GM23338 (cell line): ENCODE results near the gene ZNF581. TPM values are rescaled to one million over a fixed set of nuclear protein-coding genes. Genes with fewer than 3 reads are reported as not detected.

Source experiments
- ATAC-seq: fragments of 200-7000 bp; cut with Tn5 transposase; 3 replicates; pipeline ENCODE4 v1.9.1; 2020
- DNase-seq: peaks from one replicate; pipeline ENCODE4 v3.0.0-alpha.2; 2015; ENCODE audit warnings: low spot score
- H2AFZ ChIP-seq: fragments of 200-600 bp; sonication (generic); 2 replicates; pipeline ENCODE4 v1.8.0; 2016; ENCODE audit warnings: antibody characterized with exemption, mild to moderate bottlenecking, moderate library complexity
- H3F3A ChIP-seq: fragments of 200-600 bp; sonication (generic); replicated peaks from 2 replicates; pipeline ENCODE4 v1.8.0; 2017; ENCODE audit warnings: antibody characterized with exemption, mixed run types, low read depth
- H3K27ac ChIP-seq: fragments of 200-600 bp; sonication (generic); 2 replicates; pipeline ENCODE4 v1.6.1; 2016; ENCODE audit warnings: low read depth
- H3K27me3 ChIP-seq: fragments of 200-600 bp; sonication (generic); 2 replicates; pipeline ENCODE4 v1.8.0; 2016; ENCODE audit warnings: mild to moderate bottlenecking, mixed run types, moderate library complexity; ENCODE audit not compliant: insufficient read depth
- H3K36me3 ChIP-seq: fragments of 200-600 bp; sonication (generic); 2 replicates; pipeline ENCODE4 v1.8.0; 2016; ENCODE audit warnings: mild to moderate bottlenecking; ENCODE audit not compliant: insufficient read depth
- H3K4me1 ChIP-seq: fragments of 200-600 bp; sonication (generic); 2 replicates; pipeline ENCODE4 v1.8.0; 2016; ENCODE audit warnings: mild to moderate bottlenecking, moderate library complexity; ENCODE audit not compliant: insufficient read depth
- H3K4me2 ChIP-seq: fragments of 200-600 bp; sonication (generic); 2 replicates; pipeline ENCODE4 v1.7.1; 2017; ENCODE audit warnings: mixed run types
- H3K4me3 ChIP-seq: fragments of 200-600 bp; sonication (generic); 2 replicates; pipeline ENCODE4 v1.6.1; 2016; ENCODE audit warnings: mixed run types
- H3K79me2 ChIP-seq: fragments of 200-600 bp; sonication (generic); replicated peaks from 2 replicates; pipeline ENCODE4 v1.8.0; 2017; ENCODE audit warnings: mild to moderate bottlenecking; ENCODE audit not compliant: insufficient read depth
- H3K9me2 ChIP-seq: fragments of 200-600 bp; sonication (generic); 2 replicates; pipeline ENCODE4 v1.8.0; 2017; ENCODE audit not compliant: insufficient read depth
- H4K20me1 ChIP-seq: fragments of 200-600 bp; sonication (generic); replicated peaks from 2 replicates; pipeline ENCODE4 v1.8.0; 2017; ENCODE audit warnings: mild to moderate bottlenecking; ENCODE audit not compliant: insufficient read depth
- H3K27ac Mint-ChIP-seq: 2 replicates; pipeline ENCODE4 v1.8.0; 2020; ENCODE audit warnings: inconsistent platforms, mild to moderate bottlenecking, moderate library complexity, mixed read lengths
- H3K27me3 Mint-ChIP-seq: 3 replicates; pipeline ENCODE4 v1.8.0; 2022; ENCODE audit warnings: low read depth, mild to moderate bottlenecking, moderate library complexity, mixed read lengths, inconsistent platforms; ENCODE audit not compliant: insufficient read depth, poor library complexity
- H3K36me3 Mint-ChIP-seq: 3 replicates; pipeline ENCODE4 v1.8.0; 2021; ENCODE audit warnings: low read depth, mild to moderate bottlenecking, inconsistent platforms, moderate library complexity, mixed read lengths
- H3K4me1 Mint-ChIP-seq: 3 replicates; pipeline ENCODE4 v1.8.0; 2020; ENCODE audit warnings: mild to moderate bottlenecking, inconsistent platforms, mixed read lengths
- H3K4me3 Mint-ChIP-seq: 3 replicates; pipeline ENCODE4 v1.8.0; 2021; ENCODE audit warnings: moderate library complexity, mild to moderate bottlenecking, inconsistent platforms, mixed read lengths
- H3K9me3 Mint-ChIP-seq: 3 replicates; pipeline ENCODE4 v1.8.0; 2020; ENCODE audit warnings: moderate library complexity, mild to moderate bottlenecking, inconsistent platforms, mixed read lengths
- CREB1 ChIP-seq: fragments of 250-450 bp; sonication (Bioruptor Pico); IDR thresholded peaks from 2 replicates; pipeline ENCODE4 v1.5.0; 2020; ENCODE audit warnings: low read depth, mild to moderate bottlenecking, moderate library complexity
- ETS1 ChIP-seq: IDR thresholded peaks from 2 replicates; pipeline ENCODE4 v1.6.1; 2016; ENCODE audit warnings: antibody characterized with exemption
- EZH2 ChIP-seq: fragments of 200-600 bp; sonication (generic); IDR thresholded peaks from one replicate; pipeline ENCODE4 v1.8.0; 2017; ENCODE audit warnings: antibody characterized with exemption, mild to moderate bottlenecking, low read depth; ENCODE audit not compliant: unreplicated experiment
- EZH2phosphoT487 ChIP-seq: fragments of 200-600 bp; sonication (generic); IDR thresholded peaks from one replicate; pipeline ENCODE4 v1.8.1; 2018; ENCODE audit warnings: antibody characterized with exemption; ENCODE audit not compliant: unreplicated experiment
- NANOG ChIP-seq: IDR thresholded peaks from 2 replicates; pipeline ENCODE4 v1.6.1; 2016; ENCODE audit warnings: antibody characterized with exemption, borderline replicate concordance
- POLR2AphosphoS5 ChIP-seq: IDR thresholded peaks from 2 replicates; pipeline ENCODE4 v1.6.1; 2016; ENCODE audit warnings: antibody characterized with exemption, low read depth
- REST ChIP-seq: IDR thresholded peaks from one replicate; pipeline ENCODE4 v1.6.1; 2018; ENCODE audit warnings: antibody characterized with exemption; ENCODE audit not compliant: unreplicated experiment
- STAT1 ChIP-seq: IDR thresholded peaks from one replicate; pipeline ENCODE4 v1.6.1; 2016; ENCODE audit warnings: antibody characterized with exemption; ENCODE audit not compliant: unreplicated experiment
- ZNF114 ChIP-seq: fragments of 250-450 bp; sonication (Bioruptor Pico); IDR thresholded peaks from 2 replicates; pipeline ENCODE4 v1.5.0; 2020; ENCODE audit warnings: mild to moderate bottlenecking, moderate library complexity
- ZNF331 ChIP-seq: fragments of 250-450 bp; sonication (Bioruptor Pico); IDR thresholded peaks from 2 replicates; pipeline ENCODE4 v1.5.0; 2020; ENCODE audit warnings: low read depth, mild to moderate bottlenecking, moderate library complexity
- polyA plus RNA-seq: library from polyadenylated mRNA; unstranded; fragments of >200 nt; fragmentation: Nextera tagmentation; extraction: Ambion mirVana; gene quantifications from 2 replicates; pipeline ENCODE4 v1.2.1, GENCODE V29; 2016
- total RNA-seq: library from RNA; depleted of rRNA; stranded (reverse); fragments of >200 nt; shearing (Covaris generic); gene quantifications from 2 replicates; pipeline ENCODE4 v1.2.3, GENCODE V29; 2014
- TF ChIP-seq, protein P1 (sequence below), 2 experiments: fragments of 200-600 bp in 1 of 2; sonication (generic) in 1 of 2; conservative IDR thresholded peaks; 2 replicates each; pipeline versions ENCODE4 v1.5.1 to v1.6.1; 2016 to 2017; ENCODE audit warnings: antibody characterized with exemption in 2 of 2, low read depth in 2 of 2, mild to moderate bottlenecking in 2 of 2, moderate library complexity in 1 of 2

The ZNF581 gene
- total and polyA plus RNA-seq, 2 experiments from 2014 or later = 48.5 to 87.6 TPM

- TF ChIP-seq REST = no peak
- no peak for TF ChIP-seq ZNF114 (CRISPR knock-in tag)
- TF ChIP-seq CREB1 = no peak
- TF ChIP-seq, protein P1, sequence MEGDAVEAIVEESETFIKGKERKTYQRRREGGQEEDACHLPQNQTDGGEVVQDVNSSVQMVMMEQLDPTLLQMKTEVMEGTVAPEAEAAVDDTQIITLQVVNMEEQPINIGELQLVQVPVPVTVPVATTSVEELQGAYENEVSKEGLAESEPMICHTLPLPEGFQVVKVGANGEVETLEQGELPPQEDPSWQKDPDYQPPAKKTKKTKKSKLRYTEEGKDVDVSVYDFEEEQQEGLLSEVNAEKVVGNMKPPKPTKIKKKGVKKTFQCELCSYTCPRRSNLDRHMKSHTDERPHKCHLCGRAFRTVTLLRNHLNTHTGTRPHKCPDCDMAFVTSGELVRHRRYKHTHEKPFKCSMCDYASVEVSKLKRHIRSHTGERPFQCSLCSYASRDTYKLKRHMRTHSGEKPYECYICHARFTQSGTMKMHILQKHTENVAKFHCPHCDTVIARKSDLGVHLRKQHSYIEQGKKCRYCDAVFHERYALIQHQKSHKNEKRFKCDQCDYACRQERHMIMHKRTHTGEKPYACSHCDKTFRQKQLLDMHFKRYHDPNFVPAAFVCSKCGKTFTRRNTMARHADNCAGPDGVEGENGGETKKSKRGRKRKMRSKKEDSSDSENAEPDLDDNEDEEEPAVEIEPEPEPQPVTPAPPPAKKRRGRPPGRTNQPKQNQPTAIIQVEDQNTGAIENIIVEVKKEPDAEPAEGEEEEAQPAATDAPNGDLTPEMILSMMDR (conservative IDR thresholded peaks at IDR 0.05; ENCODE audit: low read depth in 2 of 2) = no peak
- TF ChIP-seq EZH2 = no peak
- no peak for TF ChIP-seq ETS1
- TF ChIP-seq POLR2AphosphoS5 = no peak
- TF ChIP-seq STAT1 = no peak
- TF ChIP-seq EZH2phosphoT487 = no peak
Observed at GRCh38 chr19:55660991-55661390, 17.5 kb downstream of the ZNF581 start (continued).

- peaks cover 8% of the 10 kb centered on the region; the same call in 1 of the 2 replicates for H3F3A ChIP-seq
- Mint-ChIP-seq H3K27ac (no peak overlapping the region), H3K27me3 (peaks cover 17% of the 10 kb centered on the region), H3K4me1 (peaks cover 24% of the 10 kb centered on the region), H3K4me3 (no peak overlapping the region; the same call in 2 of the 3 replicates), H3K36me3 (peaks cover 82% of the 10 kb centered on the region), H3K9me3 (peaks cover under 1% of the 10 kb centered on the region; the same call in 2 of the 3 replicates)
- peaks cover 32% of the 10 kb centered on the region for H3K36me3 ChIP-seq
- no peak for DNase-seq
- H3K27ac ChIP-seq = no peak overlapping the region
- no peak overlapping the region for H3K4me3 ChIP-seq
- H4K20me1 ChIP-seq = peaks cover 58% of the 10 kb centered on the region
- no peak overlapping the region for H3K4me2 ChIP-seq
- ATAC-seq = no peak
- no peaks in the 10 kb centered on the region for H3K27me3 ChIP-seq
- H3K4me1 ChIP-seq = peaks cover 17% of the 10 kb centered on the region
- no peaks in the 10 kb centered on the region for H3K9me2 ChIP-seq
- peaks cover 94% of the 10 kb centered on the region for H3K79me2 ChIP-seq
- no peak overlapping the region for H2AFZ ChIP-seq
- TF ChIP-seq, protein P1 (conservative IDR thresholded peaks at IDR 0.05; ENCODE audit: low read depth in 2 of 2) = no peak
- TF ChIP-seq ZNF114 (CRISPR knock-in tag) = no peak
- TF ChIP-seq NANOG = no peak
- no peak for TF ChIP-seq ZNF331 (CRISPR knock-in tag)
- no peak for TF ChIP-seq EZH2phosphoT487
- TF ChIP-seq REST = no peak
- TF ChIP-seq POLR2AphosphoS5 = no peak
- TF ChIP-seq ETS1 = no peak
- no peak for TF ChIP-seq EZH2
- TF ChIP-seq CREB1 = no peak
Observed at GRCh38 chr19:55661826-55662225, 18.4 kb downstream of the ZNF581 start.
